ENCODE data around the gene PTX4.

Gene PTX4

DNA sequence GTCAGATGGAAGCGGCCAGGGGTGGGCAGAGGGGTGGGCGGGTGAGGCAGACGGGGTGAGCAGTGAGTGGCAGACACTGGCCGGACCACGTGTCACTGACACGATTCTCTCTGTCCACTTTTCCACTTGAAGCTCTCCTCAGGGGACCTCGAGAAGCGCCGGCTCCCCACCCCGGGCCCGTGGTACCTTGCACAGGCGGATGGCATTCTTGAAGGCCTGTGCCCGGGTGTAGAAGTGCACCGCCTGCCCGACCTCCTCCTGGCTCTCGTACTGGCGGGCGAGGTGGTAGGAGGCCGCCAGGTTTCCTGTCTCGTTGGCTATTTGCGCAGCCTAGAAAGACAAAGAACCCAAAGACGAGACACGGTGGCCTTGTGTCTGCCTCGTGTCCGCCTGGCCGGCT, 35.6 kb upstream of the PTX4 start:
- no peak for DNase-seq

- no peak for DNase-seq
Measured at GRCh38 chr16:1523581-1524245, 35.0 kb upstream of the PTX4 start.

DNA sequence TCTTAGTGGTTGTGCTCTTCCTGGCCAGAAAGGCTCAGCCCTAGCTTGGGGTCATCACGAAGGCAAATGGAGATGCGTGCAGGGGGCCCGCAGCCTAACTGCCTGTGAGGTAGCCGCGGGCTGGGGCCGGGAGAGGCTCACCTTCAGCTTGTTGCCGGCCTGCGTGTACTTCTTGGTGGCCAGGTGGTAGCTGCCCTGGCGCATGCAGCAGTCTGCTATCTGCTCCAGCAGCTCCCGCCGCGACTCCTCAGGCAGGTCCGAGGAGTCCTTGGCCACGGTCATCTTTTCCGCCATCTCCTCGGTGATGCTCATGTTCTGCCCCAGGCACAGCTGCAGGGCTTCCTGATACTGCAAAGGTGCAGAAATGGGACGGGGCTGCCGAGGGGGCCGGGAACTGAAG, 31.7 kb upstream of the PTX4 start:
- DNase-seq = no peak

- no peak for DNase-seq
Measured at GRCh38 chr16:1519831-1520230, 31.1 kb upstream of the PTX4 start.

GRCh38 chr16:1518626-1519135, 29.9 kb upstream of the PTX4 start:
- no peak for DNase-seq

DNA sequence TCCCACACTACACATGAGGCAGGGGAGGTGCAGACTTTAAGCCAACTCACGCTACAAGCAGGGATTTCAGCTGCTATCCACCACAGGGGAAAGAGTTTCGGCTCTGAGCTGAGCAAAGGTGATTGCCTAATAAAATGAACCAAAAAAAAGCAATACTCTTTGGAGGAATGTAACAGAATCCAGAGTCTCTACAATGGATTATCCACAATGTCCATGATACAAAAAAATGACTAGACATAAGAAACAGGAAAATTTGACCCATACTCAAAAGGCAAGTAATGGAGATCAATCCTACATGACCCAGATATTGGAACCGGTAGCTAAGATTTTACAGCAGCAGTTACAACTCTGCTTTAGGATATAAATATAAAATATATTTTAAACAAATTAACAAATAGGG, 25.8 kb upstream of the PTX4 start:
- DNase-seq = no peak

- no peak for DNase-seq
Measured at GRCh38 chr16:1512774-1513173, 24.0 kb upstream of the PTX4 start.

- DNase-seq = no peak
Measured at GRCh38 chr16:1511662-1512569, 23.2 kb upstream of the PTX4 start.

GRCh38 chr16:1510941-1511351, 22.2 kb upstream of the PTX4 start:
- DNase-seq = no peak

DNA sequence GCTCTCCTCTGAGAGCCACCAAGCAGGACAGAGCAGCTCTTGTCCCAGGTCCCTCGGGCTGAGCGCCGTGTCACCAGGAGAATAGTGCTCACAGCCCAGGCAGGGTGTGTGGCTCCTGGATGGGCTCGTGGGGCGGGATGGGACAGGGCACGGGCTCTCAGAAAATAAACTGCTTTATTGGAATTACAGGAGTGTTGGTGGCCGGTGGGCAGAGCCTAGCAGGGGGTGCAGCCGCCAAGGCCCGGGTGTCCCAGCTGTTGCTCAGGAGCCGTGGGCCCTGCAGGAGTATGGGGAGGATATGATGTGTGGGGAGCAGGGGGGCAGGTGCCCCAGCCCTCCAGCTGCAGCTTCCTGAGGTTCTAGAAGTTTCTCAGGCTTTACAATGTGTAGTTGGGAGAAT, 21.5 kb upstream of the PTX4 start:
- no peak for DNase-seq

DNA sequence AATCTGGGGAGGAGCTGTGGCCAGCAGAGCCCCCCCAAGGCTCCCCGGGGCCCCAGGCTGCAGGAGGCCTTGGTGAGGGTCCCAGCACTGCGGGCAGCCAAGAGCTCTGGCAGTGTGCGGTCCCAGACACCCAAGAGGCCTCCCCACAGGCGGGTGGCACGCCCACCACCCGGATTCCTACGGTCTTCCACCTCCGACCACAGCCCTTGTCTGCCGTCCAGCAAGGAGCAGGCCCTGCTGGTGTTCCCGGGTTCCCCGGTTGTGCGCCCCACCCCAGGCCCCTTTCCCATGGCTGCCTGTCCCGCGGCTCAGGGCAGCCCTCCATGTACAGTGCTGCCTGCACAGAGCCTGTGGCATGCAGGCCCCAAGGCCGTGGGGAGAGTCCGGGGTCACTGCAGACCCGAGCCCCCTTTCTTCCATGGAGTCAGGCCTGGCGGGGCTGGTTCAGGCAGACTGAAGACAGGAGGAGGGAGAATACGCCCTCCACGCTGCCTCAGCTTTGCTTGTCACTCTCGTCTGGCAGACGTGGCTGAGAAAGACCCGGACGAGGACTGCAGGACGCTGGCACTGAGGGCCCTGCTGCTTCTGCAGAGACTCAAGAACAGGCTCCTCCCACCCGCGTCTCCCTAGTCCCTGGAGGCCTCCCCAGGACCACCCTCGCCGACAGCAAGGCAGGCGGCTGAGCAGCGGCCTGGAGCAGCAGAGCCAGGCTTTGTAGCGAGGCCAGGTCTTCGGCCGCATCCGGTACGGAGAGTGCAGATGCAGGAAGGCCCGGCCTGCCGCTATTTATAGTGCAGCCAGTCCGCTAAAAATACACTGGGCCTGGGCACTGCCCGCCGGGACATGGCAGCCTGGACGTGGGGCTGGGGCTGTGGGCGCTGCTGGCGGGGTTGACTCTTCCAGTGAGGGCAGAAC, 20.8 kb upstream of the PTX4 start:
- no peak for DNase-seq

GRCh38 chr16:1508494-1509187, 19.9 kb upstream of the PTX4 start:
- no peak for DNase-seq

DNA sequence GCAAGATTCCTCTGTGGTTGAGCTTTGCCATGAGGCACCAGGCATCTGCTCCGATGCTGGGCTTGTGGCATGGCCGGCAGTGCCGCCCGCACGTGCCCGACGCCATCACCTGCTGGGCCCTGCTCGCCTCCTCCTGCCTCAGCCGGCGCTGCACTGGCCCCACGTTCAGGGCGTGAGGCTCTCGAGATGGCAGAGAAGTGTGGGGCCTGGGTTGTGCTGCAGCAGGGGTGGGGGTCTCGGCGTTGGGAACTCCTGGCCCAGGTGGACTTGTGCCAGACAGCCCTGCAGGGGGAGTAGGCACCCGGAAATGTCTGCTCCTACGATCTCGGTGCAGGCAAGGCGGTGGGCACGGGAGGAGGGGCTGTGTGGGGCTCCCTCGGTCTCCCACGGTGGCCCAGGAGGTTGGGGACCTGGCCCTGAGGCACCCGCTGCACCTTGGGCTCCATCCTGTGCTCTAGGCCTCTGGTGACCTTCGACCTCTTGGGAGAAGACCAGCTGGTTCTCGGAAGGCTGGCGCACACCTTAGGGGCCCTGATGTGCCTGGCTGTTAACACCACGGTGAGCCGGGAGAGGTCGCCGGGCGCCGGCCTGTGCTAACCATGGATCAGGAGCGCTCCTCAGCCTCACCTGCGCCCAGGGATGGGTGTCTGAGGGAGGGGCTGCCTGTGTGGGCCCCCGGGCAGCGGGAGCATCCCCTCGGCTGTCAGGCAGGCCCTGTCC, 17.9 kb upstream of the PTX4 start:
- no peak for DNase-seq

DNA sequence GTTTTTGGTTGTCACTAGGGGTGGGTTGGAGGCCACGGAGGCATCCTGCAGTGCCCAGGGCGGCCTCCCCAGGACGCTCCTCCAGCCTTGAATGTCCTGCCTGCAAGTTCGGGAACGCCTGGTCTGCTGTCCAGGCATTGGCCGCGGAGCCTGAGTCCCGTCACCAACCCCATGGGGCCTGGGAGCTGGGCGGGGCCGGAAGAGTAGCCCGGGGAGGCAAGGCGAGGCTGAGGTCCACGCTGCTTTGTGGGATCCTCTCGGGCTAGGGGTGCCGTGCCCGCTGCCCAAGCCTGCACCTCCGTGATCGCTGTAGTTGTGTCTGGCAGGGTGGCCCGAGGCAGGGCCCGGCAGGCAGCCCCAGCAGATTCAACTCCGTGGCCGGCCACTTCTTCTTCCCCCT, 17.2 kb upstream of the PTX4 start:
- no peak for DNase-seq

DNA sequence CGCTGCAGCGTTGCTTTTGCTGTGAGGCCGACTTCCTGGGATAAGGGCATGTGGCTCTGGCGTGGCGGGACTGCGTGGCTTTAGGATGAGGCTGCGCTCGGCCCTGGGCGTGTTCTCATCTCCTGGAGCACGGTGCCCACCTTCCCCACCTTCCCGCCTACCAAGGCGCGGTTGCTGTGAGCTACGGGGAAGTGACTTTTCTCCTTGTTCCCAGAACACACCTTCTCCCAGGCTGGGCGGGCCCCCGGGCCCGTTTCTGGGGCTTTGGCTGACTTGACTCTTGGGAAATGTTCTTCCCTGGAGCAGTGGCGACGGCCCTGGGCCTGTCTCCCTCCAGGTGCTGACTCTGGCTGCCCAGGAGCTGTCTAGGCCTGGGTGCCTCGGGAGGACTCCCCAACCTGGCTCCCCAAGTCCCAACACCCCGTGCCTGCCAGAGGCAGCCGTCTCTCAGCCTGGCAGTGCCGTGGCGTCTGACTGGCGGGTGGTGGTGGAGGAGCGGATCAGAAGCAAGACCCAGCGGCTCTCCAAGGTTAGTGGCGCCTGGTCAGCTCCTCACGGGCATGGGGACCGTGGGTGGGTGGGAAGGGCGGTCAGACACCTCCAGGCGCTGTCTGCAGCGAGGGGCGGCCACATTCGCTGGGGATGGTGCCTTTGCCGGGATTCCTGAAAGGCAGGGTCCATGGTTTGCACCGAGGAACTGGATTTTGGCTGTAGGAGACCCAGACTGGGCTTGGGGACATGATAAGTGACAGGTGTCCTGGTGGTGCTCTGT, 16.5 kb upstream of the PTX4 start:
- DNase-seq = no peak

- no peak for DNase-seq
Measured at GRCh38 chr16:1503110-1503955, 14.6 kb upstream of the PTX4 start.

GRCh38 chr16:1502092-1503004, 13.6 kb upstream of the PTX4 start:
- no peak for DNase-seq

- no peak for DNase-seq
Measured at GRCh38 chr16:1501630-1502029, 12.9 kb upstream of the PTX4 start.
